Caco-2 (cell line): Measurements from ENCODE around the gene REC8. TPM values are rescaled to one million over a fixed set of nuclear protein-coding genes. Genes with fewer than 3 reads are reported as not detected.

ENCODE experiments used
- BruUV-seq: library from RNA; stranded (reverse); fragments of 400-500 nt; replicated peaks from 2 replicates; lab custom pipeline; 2021; lab: Mats Ljungman, UMichigan
- CTCF ChIA-PET: fragments of 300-600 bp; sonication (Branson Sonifier 250); formaldehyde crosslinking; loops from one replicate; lab custom pipeline; 2022; ENCODE audit warnings: antibody characterized with exemption; lab: Charles Lee
- POLR2A ChIA-PET: fragments of 300-600 bp; sonication (Branson Sonifier 250); formaldehyde crosslinking; loops from one replicate; lab custom pipeline; 2022; ENCODE audit warnings: antibody characterized with exemption; lab: Charles Lee
- DNase-seq, 2 experiments: peaks; one replicate each; pipeline versions ENCODE4 v3.0.0 to v3.0.0-alpha.2; 2020 to 2022
- H3K27me3 ChIP-seq: replicated peaks from 2 replicates; pipeline ENCODE4 v1.6.0; 2011; ENCODE audit warnings: low read length; ENCODE audit not compliant: control insufficient read depth, insufficient read depth
- H3K36me3 ChIP-seq: 2 replicates; pipeline ENCODE4 v1.5.1; 2011; ENCODE audit warnings: low read length; ENCODE audit not compliant: control insufficient read depth, insufficient read depth
- H3K4me1 ChIP-seq: fragments of 250-450 bp; sonication (Bioruptor Pico); 2 replicates; pipeline ENCODE4 v1.5.1; 2020; ENCODE audit warnings: mild to moderate bottlenecking
- H3K4me3 ChIP-seq: 2 replicates; pipeline ENCODE4 v1.5.1; 2011; ENCODE audit warnings: low read depth, mild to moderate bottlenecking, control low read depth, low read length
- H3K9me3 ChIP-seq: fragments of 250-450 bp; sonication (Bioruptor Pico); 2 replicates; pipeline ENCODE4 v1.5.1; 2020; ENCODE audit warnings: mild to moderate bottlenecking, moderate library complexity
- H3K27ac Mint-ChIP-seq: one replicate; pipeline ENCODE4 v1.8.0; 2022; ENCODE audit warnings: mixed read lengths; ENCODE audit not compliant: unreplicated experiment
- H3K27me3 Mint-ChIP-seq: one replicate; pipeline ENCODE4 v1.8.0; 2022; ENCODE audit warnings: mixed read lengths; ENCODE audit not compliant: insufficient read depth, unreplicated experiment
- H3K36me3 Mint-ChIP-seq: one replicate; pipeline ENCODE4 v1.8.0; 2022; ENCODE audit warnings: mild to moderate bottlenecking, mixed read lengths; ENCODE audit not compliant: insufficient read depth, unreplicated experiment
- H3K4me1 Mint-ChIP-seq: one replicate; pipeline ENCODE4 v1.8.0; 2022; ENCODE audit warnings: low read depth, mixed read lengths; ENCODE audit not compliant: unreplicated experiment
- H3K4me3 Mint-ChIP-seq: one replicate; pipeline ENCODE4 v1.8.0; 2022; ENCODE audit warnings: mild to moderate bottlenecking, moderate library complexity, mixed read lengths; ENCODE audit not compliant: unreplicated experiment
- H3K9me3 Mint-ChIP-seq: one replicate; pipeline ENCODE4 v1.8.0; 2022; ENCODE audit warnings: mixed read lengths; ENCODE audit not compliant: unreplicated experiment
- CTCF ChIP-seq, 2 experiments: fragments of 200-600 bp in 1 of 2; IDR thresholded peaks; 1 replicate in 1 of 2; 2 replicates in 1 of 2; pipeline versions ENCODE4 v1.5.1 to v1.8.0; 2011 to 2022; ENCODE audit warnings: antibody characterized with exemption in 1 of 2, control low read depth in 1 of 2, inconsistent platforms in 1 of 2, low read depth in 1 of 2, low read length in 1 of 2, mild to moderate bottlenecking in 1 of 2, moderate library complexity in 1 of 2; ENCODE audit not compliant: insufficient read depth in 1 of 2, severe bottlenecking in 1 of 2, unreplicated experiment in 1 of 2
- intact Hi-C: fragments of 100-400 bp; cut with micrococcal nuclease; formaldehyde crosslinking; loops from one replicate; pipeline ENCODE4 v1.10.0; 2022; ENCODE audit not compliant: unreplicated experiment
- total RNA-seq: library from RNA; stranded (reverse); gene quantifications from 2 replicates; pipeline ENCODE4 v1.2.3, GENCODE V29; 2022

Gene REC8
- total RNA-seq, 1 experiment from 2014 or later, result 8.4 TPM

DNA sequence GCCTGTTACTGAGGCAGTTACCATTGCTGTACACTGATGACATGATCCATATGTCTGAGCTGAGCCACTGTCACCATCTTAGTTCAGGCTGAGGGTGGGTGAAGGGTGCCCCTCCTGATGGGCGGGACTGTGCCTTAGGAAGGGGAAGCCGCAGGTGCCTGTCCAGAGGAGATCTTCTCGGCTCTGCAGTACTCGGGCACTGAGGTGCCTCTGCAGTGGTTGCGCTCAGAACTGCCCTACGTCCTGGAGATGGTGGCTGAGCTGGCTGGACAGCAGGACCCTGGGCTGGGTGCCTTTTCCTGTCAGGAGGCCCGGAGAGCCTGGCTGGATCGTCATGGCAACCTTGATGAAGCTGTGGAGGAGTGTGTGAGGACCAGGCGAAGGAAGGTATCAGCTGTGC is 20.9 kb upstream of the REC8 start:
- Histone ChIP-seq H3K36me3 (peaks cover 4% of the 10 kb centered on the region; the same call in 1 of the 2 replicates), H3K27me3 (no peaks in the 10 kb centered on the region), H3K4me1 (peaks cover 6% of the 10 kb centered on the region), H3K4me3 (no peak overlapping the region), H3K9me3 (no peaks in the 10 kb centered on the region)
- Mint-ChIP-seq H3K4me1 (no peaks in the 10 kb centered on the region), H3K27me3 (no peaks in the 10 kb centered on the region), H3K4me3 (no peak overlapping the region), H3K9me3 (no peaks in the 10 kb centered on the region), H3K36me3 (peaks cover 69% of the 10 kb centered on the region), H3K27ac (no peak overlapping the region)
- ChIA-PET CTCF (no interaction called here), POLR2A (interaction anchor here (1.0 kb wide), 1 partner anchor 10 kb away, joined by 5 read pairs; the partner anchor contains the start of gene EMC9)
- intact Hi-C loops, result no loop called here
- no peak for TF ChIP-seq CTCF (IDR thresholded peaks at IDR 0.05; ENCODE audit: insufficient read depth in 1 of 2, low read depth in 1 of 2, low read length in 1 of 2, severe bottlenecking in 1 of 2, unreplicated experiment in 1 of 2)
- DNase-seq, result no peak
- BruUV-seq, result no TSS peak

DNA sequence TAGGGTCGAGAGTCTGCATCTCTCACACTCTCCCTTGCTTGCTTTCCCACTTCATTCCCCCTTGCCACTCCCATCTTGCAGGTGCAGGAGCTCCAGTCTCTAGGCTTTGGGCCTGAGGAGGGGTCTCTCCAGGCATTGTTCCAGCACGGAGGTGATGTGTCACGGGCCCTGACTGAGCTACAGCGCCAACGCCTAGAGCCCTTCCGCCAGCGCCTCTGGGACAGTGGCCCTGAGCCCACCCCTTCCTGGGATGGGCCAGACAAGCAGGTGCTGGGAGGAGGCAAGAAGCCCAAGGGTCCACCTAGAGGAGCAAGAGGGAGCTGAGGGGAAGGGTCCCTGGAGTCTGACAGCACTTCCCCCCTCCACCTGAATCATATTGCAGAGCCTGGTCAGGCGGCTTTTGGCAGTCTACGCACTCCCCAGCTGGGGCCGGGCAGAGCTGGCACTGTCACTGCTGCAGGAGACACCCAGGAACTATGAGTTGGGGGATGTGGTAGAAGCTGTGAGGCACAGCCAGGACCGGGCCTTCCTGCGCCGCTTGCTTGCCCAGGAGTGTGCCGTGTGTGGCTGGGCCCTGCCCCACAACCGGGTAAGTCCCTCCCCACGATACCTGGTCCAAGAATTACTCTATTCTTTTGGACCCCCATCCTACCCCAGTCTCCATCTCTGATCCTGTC is 20.3 kb upstream of the REC8 start:
- ChIA-PET POLR2A (interaction anchor here (1.0 kb wide), 1 partner anchor 11 kb away, joined by 5 read pairs; the partner anchor contains the start of gene EMC9), CTCF (interaction anchor here (0.6 kb wide), 1 partner anchor 38 kb away, joined by 3 read pairs; no protein-coding TSS in a partner anchor)
- intact Hi-C loops, result no loop called here
- H3K9me3 Mint-ChIP-seq, result no peaks in the 10 kb centered on the region
- no peak overlapping the region for H3K27ac Mint-ChIP-seq
- H3K27me3 ChIP-seq, result no peaks in the 10 kb centered on the region
- no peaks in the 10 kb centered on the region for H3K27me3 Mint-ChIP-seq
- peaks cover 4% of the 10 kb centered on the region; the same call in 1 of the 2 replicates for H3K36me3 ChIP-seq
- no peak for DNase-seq
- H3K4me3 Mint-ChIP-seq, result no peak overlapping the region
- no TSS peak for BruUV-seq
- peaks cover 66% of the 10 kb centered on the region for H3K36me3 Mint-ChIP-seq
- no peaks in the 10 kb centered on the region for H3K4me1 Mint-ChIP-seq
- H3K4me1 ChIP-seq, result peaks cover 6% of the 10 kb centered on the region
- H3K9me3 ChIP-seq, result no peaks in the 10 kb centered on the region
- TF ChIP-seq CTCF (IDR thresholded peaks at IDR 0.05; ENCODE audit: insufficient read depth in 1 of 2, low read depth in 1 of 2, low read length in 1 of 2, severe bottlenecking in 1 of 2, unreplicated experiment in 1 of 2), result no peak
- H3K4me3 ChIP-seq, result no peak overlapping the region

DNA sequence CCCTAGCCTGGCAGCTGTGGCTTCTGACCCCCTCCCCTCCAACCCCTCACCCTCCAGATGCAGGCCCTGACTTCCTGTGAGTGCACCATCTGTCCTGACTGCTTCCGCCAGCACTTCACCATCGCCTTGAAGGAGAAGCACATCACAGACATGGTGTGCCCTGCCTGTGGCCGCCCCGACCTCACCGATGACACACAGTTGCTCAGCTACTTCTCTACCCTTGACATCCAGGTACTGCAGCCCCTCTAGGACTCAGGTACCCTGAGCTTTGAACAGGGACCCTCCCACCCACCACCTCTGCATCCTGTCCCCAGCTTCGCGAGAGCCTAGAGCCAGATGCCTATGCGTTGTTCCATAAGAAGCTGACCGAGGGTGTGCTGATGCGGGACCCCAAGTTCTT is 16.8 kb upstream of the REC8 start:
- ChIA-PET POLR2A (interaction anchor here (0.7 kb wide), 1 partner anchor 116 kb away, joined by 3 read pairs; the partner anchor contains the start of gene RABGGTA), CTCF (no interaction called here)
- Mint-ChIP-seq H3K9me3 (no peaks in the 10 kb centered on the region), H3K36me3 (peaks cover 63% of the 10 kb centered on the region), H3K27ac (no peak overlapping the region), H3K27me3 (no peaks in the 10 kb centered on the region), H3K4me1 (no peaks in the 10 kb centered on the region), H3K4me3 (no peak overlapping the region)
- BruUV-seq, result no TSS peak
- Histone ChIP-seq H3K9me3 (no peaks in the 10 kb centered on the region), H3K4me3 (no peak overlapping the region), H3K4me1 (no peaks in the 10 kb centered on the region; the same call in 1 of the 2 replicates), H3K36me3 (peaks cover 1% of the 10 kb centered on the region; the same call in 1 of the 2 replicates), H3K27me3 (no peaks in the 10 kb centered on the region)
- DNase-seq, result no peak
- no peak for TF ChIP-seq CTCF (IDR thresholded peaks at IDR 0.05; ENCODE audit: insufficient read depth in 1 of 2, low read depth in 1 of 2, low read length in 1 of 2, severe bottlenecking in 1 of 2, unreplicated experiment in 1 of 2)
- intact Hi-C loops, result no loop called here
